Right lung (tissue), 5 donors: ENCODE data around the gene DPP6. TPM values are rescaled to one million over a fixed set of nuclear protein-coding genes. Genes with fewer than 3 reads are reported as not detected.

ENCODE experiments used
- DNase-seq, 2 donors: peaks; one replicate each; pipeline ENCODE4 v3.0.0-alpha.2; 2013
- polyA plus RNA-seq, 5 donors: library from polyadenylated mRNA; unstranded; fragments of 120-200 nt; gene quantifications; one replicate each; pipeline versions ENCODE4 v1.2.1 to v1.2.3, GENCODE V29; 2013; ENCODE audit warnings: inconsistent platforms in 1 of 5, low replicate concordance in 1 of 5; ENCODE audit not compliant: insufficient read length in 5 of 5, insufficient read depth in 1 of 5

DPP6 gene
- polyA plus RNA-seq, 5 donors: 0.29 to 0.70 (median 0.48) TPM

DNA sequence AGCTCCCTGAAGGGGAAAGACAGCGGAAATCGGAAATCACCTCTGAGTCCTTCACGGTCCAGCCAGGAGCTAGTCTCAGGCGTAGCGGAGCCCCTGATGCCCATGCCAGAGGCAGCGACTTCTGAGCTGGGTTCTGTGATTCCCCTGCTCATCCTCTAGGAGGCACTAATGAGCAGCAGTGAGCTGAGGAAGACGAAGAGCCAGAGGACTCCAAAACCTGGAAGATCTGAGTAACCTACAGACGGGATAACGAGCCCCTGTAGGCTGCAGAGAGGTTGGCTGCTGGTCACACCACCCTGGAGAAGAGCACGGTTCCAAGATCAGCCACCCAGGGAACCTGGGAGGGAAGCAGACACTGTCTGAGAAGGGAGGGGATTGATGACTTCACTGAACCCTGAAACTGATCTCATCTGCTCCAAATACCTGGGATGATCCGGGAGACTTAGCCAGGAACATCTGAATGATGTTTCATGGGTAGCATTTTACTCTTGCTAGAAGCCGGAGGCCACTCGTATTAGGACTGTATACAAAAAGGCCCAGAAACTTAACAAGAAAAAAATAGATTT lies 646.6 kb downstream of the DPP6 start:
- DNase-seq: no peak

GRCh38 chr7:154699417-154699816 lies 647.2 kb downstream of the DPP6 start:
- DNase-seq: no peak

DNA sequence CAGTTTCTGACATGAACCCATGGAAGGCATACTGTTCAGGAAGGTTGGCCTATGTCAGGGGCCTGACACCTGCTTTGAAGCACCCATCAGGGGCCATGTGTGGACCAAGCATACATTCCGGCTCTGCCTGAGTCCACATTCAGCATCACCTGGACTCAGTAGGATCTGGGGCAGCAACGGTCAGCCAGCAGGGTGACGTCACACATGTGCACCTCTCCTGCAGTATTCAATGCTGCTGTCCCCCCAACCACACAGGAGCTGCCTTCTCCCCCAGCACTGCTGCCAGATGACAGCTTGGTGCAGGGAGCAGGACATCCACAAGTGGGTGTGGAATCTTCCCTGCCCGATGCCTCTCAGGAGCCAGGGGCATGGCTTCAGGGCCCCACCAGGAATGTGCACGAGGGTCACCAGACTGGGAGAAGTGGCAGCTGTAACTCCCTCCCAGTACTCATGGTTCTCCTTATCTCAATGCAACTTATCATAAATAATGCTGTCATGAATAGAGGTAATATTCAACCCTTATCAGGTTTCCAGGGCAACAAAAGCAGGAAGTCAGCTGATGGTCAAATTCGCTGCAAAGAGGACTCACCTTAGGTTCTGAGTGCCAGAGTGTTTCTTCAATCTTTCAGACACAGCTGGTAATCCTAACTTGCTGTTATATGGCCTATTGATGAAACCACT lies 657.8 kb downstream of the DPP6 start:
- DNase-seq: no peak

- DNase-seq: no peak
Observed at GRCh38 chr7:154720016-154720415, 667.8 kb downstream of the DPP6 start.

GRCh38 chr7:154721086-154721485 lies 668.9 kb downstream of the DPP6 start:
- DNase-seq: no peak

- DNase-seq: no peak
Observed at GRCh38 chr7:154726368-154726767, 674.2 kb downstream of the DPP6 start.

- no peak for DNase-seq
Observed at GRCh38 chr7:154729056-154729455, 676.9 kb downstream of the DPP6 start.

DNA sequence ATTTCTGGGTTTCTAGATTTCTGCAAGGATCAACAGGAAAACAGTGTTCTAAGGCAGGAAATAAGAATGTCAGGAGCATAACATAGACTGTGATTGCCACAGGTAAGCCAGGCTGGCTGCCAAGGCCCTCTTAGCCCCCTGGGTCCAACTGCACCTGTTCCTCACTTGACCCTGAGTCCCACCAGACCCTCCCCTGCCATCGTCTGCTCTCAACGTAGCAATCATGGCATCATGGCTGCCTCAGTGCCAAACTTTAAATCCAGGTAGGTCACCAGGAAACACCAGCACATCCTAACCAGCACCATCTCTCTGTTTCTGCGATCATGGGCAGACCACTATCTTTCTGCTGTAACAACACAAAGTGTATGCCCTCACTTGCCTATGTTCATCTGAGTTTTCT lies 683.6 kb downstream of the DPP6 start:
- DNase-seq: no peak

GRCh38 chr7:154736389-154736788 lies 684.2 kb downstream of the DPP6 start:
- no peak for DNase-seq

DNA sequence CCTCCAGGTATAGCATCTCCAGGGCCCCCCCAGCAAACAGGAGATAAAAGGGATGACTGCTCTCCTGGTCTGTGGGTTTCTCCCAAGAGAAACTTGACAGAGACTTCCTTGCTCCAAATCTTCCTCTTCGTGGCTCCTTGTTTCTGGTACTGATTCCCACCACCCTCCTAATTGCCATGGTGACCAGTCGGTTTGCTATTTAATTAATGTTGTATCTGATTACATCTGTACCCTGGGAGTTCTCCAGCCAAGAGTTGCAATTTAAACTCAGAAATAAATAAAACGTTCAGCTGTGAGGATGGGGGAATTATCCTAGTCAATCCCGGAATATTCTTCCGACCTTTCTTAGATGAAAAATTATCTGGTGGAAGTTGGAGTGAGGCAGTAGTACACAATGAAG lies 686.0 kb downstream of the DPP6 start:
- no peak for DNase-seq

GRCh38 chr7:154741131-154741530 lies 688.9 kb downstream of the DPP6 start:
- DNase-seq: no peak

DNA sequence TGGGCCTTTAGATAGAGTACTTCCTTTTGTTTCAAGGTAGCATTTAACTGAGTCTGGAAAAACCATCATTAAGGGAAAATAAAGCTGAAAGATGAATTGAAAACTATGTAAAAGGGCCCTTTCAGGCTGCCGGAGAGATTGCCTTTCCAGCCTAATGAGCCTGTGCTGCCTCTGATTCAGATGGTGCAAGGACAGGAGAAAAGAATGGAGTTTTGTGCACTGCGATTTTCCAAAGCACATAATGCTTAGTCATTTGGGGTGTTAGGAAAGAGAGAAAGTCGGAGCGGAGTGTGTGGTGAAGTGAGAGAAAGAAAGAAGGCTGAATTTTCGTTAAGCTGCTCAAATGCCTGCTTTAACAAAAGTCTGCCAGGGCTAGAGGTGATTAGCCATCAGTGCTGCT lies 691.0 kb downstream of the DPP6 start:
- no peak for DNase-seq

DNA sequence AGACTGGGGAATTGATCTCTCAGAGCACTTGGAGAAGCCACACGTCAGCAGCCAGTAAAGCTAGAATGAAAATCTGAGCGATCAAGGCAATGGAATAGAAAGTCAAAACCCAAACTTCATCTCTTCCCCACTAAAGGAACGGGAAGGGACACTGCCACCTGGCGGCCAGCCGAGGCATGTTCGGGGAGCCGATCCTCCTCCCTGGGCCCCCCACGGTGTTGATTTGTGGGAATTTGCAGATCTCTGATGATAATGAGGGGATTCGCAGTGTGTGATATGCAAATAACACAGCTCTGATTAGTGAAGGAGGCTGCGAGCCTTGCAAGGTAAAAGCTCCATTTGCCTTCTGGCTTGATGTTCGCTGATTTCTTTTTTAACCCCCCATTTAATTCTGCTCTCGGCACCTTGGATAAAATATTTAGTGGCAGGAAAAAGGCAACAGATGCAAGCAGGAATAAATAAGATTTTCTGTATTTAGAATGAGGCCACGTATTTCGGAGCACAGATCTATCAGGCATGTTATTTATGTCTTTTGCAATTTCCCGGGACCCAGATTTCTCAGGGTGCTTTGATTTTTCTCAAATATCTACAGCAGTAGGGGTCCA lies 692.2 kb downstream of the DPP6 start:
- DNase-seq: peak in 1 of 2 donors; percentile 20

DNA sequence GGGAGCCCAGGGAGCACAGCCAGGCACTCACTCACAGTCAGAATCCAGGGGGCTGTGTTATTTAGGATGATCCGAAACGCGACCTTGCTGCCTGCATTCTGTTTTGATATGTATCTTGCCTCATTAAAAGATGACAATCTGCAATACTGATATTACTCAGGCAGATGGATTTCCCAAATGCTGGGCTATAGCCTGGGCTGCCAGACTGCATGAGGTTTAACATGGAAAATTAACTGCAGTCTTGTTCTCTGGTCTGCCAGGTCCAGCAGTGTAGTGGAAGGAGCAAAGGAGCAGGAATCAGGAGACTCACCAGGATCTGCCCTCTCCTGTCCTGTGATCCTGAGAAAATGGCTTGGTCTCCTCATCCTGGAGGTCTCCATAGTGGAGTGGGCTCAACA lies 692.7 kb downstream of the DPP6 start:
- DNase-seq: no peak

DNA sequence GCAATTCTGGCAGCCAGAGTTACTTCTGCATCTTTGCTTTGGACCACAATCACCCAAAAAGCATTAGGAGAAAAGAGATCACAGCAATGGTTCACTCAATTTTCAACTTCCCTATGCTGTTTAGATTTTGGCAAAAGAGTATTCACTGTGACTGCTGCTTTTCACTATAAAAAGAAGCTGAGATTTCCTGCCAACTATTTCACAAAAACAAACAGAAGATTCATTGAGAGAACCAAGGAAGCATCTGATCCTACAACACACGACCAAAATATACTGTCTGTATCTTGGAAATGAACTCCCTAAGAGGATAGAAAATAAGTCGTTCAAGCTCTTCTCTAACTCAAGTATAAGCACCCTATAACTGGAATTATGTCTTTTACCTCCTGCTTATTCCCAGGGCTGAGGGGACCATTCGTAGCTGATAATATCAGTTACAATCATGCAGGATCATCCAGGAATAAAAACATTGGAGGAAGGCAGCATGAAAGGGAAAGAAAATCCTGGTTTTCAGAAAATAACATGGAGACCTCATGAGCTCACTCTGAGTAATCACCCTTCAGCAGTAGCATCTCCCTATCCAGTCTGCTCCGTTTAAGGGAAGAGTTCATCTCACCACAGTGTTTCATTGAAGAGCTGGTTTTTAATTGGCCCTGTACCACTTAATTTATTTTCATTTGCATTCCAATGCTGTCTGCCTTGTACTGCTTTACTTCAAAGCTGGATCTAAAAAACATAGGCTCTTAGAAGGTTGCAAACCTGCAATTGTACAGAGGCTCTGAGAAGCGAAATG lies 694.6 kb downstream of the DPP6 start:
- peak; percentile 15 to 36 for DNase-seq

- DNase-seq: no peak
Observed at GRCh38 chr7:154748089-154748786, 696.0 kb downstream of the DPP6 start.

GRCh38 chr7:154750353-154750801 lies 698.2 kb downstream of the DPP6 start:
- no peak for DNase-seq

DNA sequence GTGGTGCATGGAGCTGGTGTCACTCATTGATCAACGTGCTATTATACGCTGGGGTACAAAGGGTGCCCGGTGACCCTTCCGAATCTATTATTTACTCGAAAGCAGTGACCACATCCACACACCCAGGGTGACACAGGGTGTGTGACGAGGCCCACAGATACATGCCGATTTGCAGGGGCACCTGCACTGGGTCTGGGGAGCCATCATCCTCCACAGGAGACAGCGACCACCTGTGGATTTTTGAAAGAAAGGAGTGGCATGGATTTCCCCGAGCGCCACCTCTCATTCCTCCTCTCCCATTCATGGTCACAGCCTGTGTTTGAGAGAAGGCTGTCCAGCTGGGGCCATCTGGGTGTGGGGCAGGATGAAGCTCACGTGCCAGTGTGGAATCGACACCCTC lies 701.0 kb downstream of the DPP6 start:
- no peak for DNase-seq

DNA sequence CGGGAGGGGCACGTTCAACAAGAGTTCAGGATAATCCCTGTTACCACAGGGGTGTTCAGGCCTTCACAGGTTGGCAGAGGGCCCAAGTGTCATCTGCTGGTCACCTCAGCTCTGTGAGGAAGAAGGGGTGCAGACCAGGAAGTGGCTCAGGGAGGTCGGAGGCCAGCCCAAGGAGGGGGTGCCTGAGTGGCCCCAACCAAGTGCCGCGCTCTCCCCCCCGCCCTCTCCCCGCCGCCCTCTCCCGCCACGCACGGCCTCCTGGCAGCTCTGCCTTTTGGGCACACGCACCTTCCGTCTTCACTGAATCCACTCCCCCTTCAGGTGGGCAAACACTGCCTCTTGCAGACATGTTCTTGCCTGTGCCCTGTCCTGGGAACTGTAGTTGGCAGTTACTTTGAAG lies 705.6 kb downstream of the DPP6 start:
- DNase-seq: no peak

GRCh38 chr7:154759989-154760388 lies 707.8 kb downstream of the DPP6 start:
- DNase-seq: no peak

DNA sequence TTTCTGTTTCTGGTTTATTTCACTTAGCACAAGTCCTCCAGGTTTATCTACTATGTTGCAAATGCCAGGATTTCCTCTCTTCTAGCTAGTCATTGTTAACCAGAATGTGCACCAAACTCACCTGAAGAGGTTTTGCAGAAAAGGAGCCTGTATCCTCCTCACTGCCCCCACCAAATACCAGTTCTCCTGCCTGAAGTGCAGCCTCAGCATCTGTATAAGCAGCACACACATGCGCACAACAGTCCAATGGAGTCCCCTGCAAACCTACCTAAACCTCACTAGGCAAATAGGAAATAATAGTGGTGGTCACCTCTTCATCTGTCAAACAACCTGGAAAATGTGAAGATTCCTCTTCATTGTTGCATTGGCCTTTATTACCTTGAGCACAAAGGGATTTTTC lies 712.9 kb downstream of the DPP6 start:
- DNase-seq: no peak

DNA sequence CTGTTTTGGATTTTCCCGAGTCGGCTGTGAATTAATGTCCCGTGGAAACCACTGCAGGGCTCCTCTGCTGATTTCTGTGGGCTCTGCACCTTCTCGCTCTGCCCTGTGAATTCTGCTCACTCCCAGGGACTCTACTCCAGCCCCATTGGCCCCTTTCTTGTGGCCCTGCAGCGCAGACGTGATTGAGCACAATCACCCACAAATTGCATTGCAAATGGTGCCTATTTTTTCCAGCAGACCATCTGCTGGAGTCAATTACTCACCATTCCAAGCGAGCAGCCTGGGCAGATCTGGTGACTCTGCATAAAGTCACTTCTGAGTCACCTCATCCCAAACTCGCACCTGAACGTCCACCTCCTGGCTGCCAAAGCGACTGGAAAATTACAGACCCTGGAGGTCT lies 714.9 kb downstream of the DPP6 start:
- no peak for DNase-seq
